Ascending aorta (tissue), 1 donor: ENCODE measurements around the gene OR2M3. TPM values are rescaled to one million over a fixed set of nuclear protein-coding genes. Genes with fewer than 3 reads are reported as not detected.

Experiments
- total RNA-seq: library from RNA; depleted of rRNA; stranded (reverse); fragments of >200 nt; gene quantifications from one replicate; pipeline ENCODE4 v1.1.0, GENCODE V29; 2016

OR2M3 gene
- total RNA-seq, 1 donor from 2014 or later = not detected

Other genes with a start within 250 kb of the OR2M3 start
- not detected for gene OR2L8, start 248.4 kb upstream of the OR2M3 start, total RNA-seq
- not detected for gene OR2AK2, start 232.0 kb upstream of the OR2M3 start, total RNA-seq
- gene OR2L5, start 183.6 kb upstream of the OR2M3 start, total RNA-seq = not detected
- gene OR2L2, start 167.2 kb upstream of the OR2M3 start, total RNA-seq = not detected
- not detected for gene OR2L3, start 150.4 kb upstream of the OR2M3 start, total RNA-seq
- gene OR2L13, start 102.1 kb upstream of the OR2M3 start, total RNA-seq = not detected
- gene OR2M5, start 52.1 kb upstream of the OR2M3 start, total RNA-seq = not detected
- not detected for gene OR2M2, start 22.4 kb upstream of the OR2M3 start, total RNA-seq
- gene OR2M4, start 34.2 kb downstream of the OR2M3 start, total RNA-seq = not detected
- gene OR2T33, start 80.7 kb downstream of the OR2M3 start, total RNA-seq = not detected
- not detected for gene OR2T12, start 106.2 kb downstream of the OR2M3 start, total RNA-seq
- not detected for gene OR2M7, start 127.3 kb downstream of the OR2M3 start, total RNA-seq
- not detected for gene OR14C36, start 151.5 kb downstream of the OR2M3 start, total RNA-seq
- gene OR2T4, start 164.4 kb downstream of the OR2M3 start, total RNA-seq = not detected
- gene OR2T6, start 178.5 kb downstream of the OR2M3 start, total RNA-seq = not detected
- gene OR2T1, start 205.8 kb downstream of the OR2M3 start, total RNA-seq = not detected
- gene OR2T2, start 248.4 kb downstream of the OR2M3 start, total RNA-seq = not detected